HL-60 (cell line): ENCODE results near the gene PTPRJ.

ENCODE experiments used
- DNase-seq, 2 experiments: peaks; one replicate each; pipeline ENCODE4 v3.0.0-alpha.2; 2010 to 2020; ENCODE audit warnings: low read depth in 1 of 2, low spot score in 1 of 2
- H3K27ac ChIP-seq: fragments of 250-450 bp; sonication (Bioruptor Pico); replicated peaks from 2 replicates; pipeline ENCODE4 v1.5.1; 2020; ENCODE audit warnings: mild to moderate bottlenecking, moderate library complexity
- H3K27me3 ChIP-seq: fragments of 250-450 bp; sonication (Bioruptor Pico); 2 replicates; pipeline ENCODE4 v1.5.1; 2021; ENCODE audit warnings: mild to moderate bottlenecking, moderate library complexity; ENCODE audit not compliant: insufficient read depth, poor library complexity, severe bottlenecking
- H3K4me3 ChIP-seq: replicated peaks from 2 replicates; pipeline ENCODE4 v1.5.1; 2011; ENCODE audit warnings: mild to moderate bottlenecking, control low read depth, low read length; ENCODE audit not compliant: insufficient read depth
- CTCF ChIP-seq: IDR thresholded peaks from one replicate; pipeline ENCODE4 v1.5.1; 2011; ENCODE audit warnings: low read length, control low read depth, inconsistent platforms; ENCODE audit not compliant: insufficient read depth
- GABPA ChIP-seq: IDR thresholded peaks from 2 replicates; pipeline ENCODE4 v1.6.1; 2012; ENCODE audit warnings: low read depth
- POLR2AphosphoS5 ChIP-seq: IDR thresholded peaks from 2 replicates; pipeline ENCODE4 v1.6.1; 2012; ENCODE audit warnings: low read depth
- REST ChIP-seq: IDR thresholded peaks from 2 replicates; pipeline ENCODE4 v1.6.1; 2012; ENCODE audit warnings: low read depth; ENCODE audit not compliant: insufficient replicate concordance
- SPI1 ChIP-seq: IDR thresholded peaks from 2 replicates; pipeline ENCODE4 v1.6.1; 2012; ENCODE audit warnings: low read depth, mild to moderate bottlenecking, borderline replicate concordance

The PTPRJ gene

GRCh38 chr11:48036011-48036410 is 55.7 kb downstream of the PTPRJ start:
- TF ChIP-seq SPI1 (no peak), REST (no peak), GABPA (no peak), POLR2AphosphoS5 (no peak), CTCF (no peak)
- H3K27ac ChIP-seq = no peak overlapping the region; the same call in 1 of the 2 replicates
- no peak for DNase-seq
- H3K27me3 ChIP-seq = no peaks in the 10 kb centered on the region
- no peak overlapping the region for H3K4me3 ChIP-seq

GRCh38 chr11:48036466-48036865 is 56.1 kb downstream of the PTPRJ start:
- H3K27me3 ChIP-seq = no peaks in the 10 kb centered on the region
- H3K27ac ChIP-seq = no peak overlapping the region; the same call in 1 of the 2 replicates
- no peak overlapping the region for H3K4me3 ChIP-seq
- TF ChIP-seq REST (no peak), POLR2AphosphoS5 (no peak), CTCF (no peak), SPI1 (no peak), GABPA (no peak)
- no peak for DNase-seq

- H3K27ac ChIP-seq = no peak overlapping the region
- no peak overlapping the region for H3K4me3 ChIP-seq
- H3K27me3 ChIP-seq = no peaks in the 10 kb centered on the region
- TF ChIP-seq SPI1 (no peak), CTCF (no peak), GABPA (no peak), POLR2AphosphoS5 (no peak), REST (no peak)
- DNase-seq = no peak
These were observed 57.5 kb downstream of the PTPRJ start for GRCh38 chr11:48037709-48038468.
